H1 (cell line): ENCODE data around the gene CD59.

Source experiments
- CTCF ChIP-seq, 3 experiments: IDR thresholded peaks; 1 replicate in 2 of 3; 2 replicates in 1 of 3; pipeline versions ENCODE4 v1.5.1 to v1.6.1; 2011; ENCODE audit warnings: low read length in 3 of 3, mild to moderate bottlenecking in 3 of 3, inconsistent platforms in 2 of 3, low read depth in 1 of 3, moderate library complexity in 1 of 3; ENCODE audit not compliant: insufficient read depth in 1 of 3; ENCODE audit errors: control extremely low read depth in 1 of 3
- EGR1 ChIP-seq: IDR thresholded peaks from 2 replicates; pipeline ENCODE4 v1.6.1; 2011; ENCODE audit warnings: low read depth, low read length, borderline replicate concordance
- EP300 ChIP-seq, 2 experiments: IDR thresholded peaks; 1 replicate in 1 of 2; 2 replicates in 1 of 2; pipeline ENCODE4 v1.6.1; 2011 to 2012; ENCODE audit warnings: low read depth in 2 of 2, low read length in 2 of 2, mild to moderate bottlenecking in 2 of 2, borderline replicate concordance in 1 of 2, inconsistent platforms in 1 of 2, moderate library complexity in 1 of 2
- GABPA ChIP-seq: IDR thresholded peaks from 2 replicates; pipeline ENCODE4 v1.6.1; 2011; ENCODE audit warnings: mild to moderate bottlenecking, low read length, moderate library complexity, borderline replicate concordance; ENCODE audit not compliant: insufficient read depth
- GTF2F1 ChIP-seq: IDR thresholded peaks from 2 replicates; pipeline ENCODE4 v1.6.1; 2012; ENCODE audit warnings: low read depth, low read length, improper control_type of control experiment, borderline replicate concordance
- JUN ChIP-seq: IDR thresholded peaks from 2 replicates; pipeline ENCODE4 v1.6.1; 2011; ENCODE audit warnings: low read depth, mild to moderate bottlenecking, improper control_type of control experiment, low read length
- POLR2A ChIP-seq, 2 experiments: IDR thresholded peaks; 1 replicate in 1 of 2; 2 replicates in 1 of 2; pipeline ENCODE4 v1.6.1; 2011; ENCODE audit warnings: low read depth in 2 of 2, low read length in 2 of 2, mild to moderate bottlenecking in 2 of 2; ENCODE audit errors: control extremely low read depth in 1 of 2
- POLR2AphosphoS5 ChIP-seq: IDR thresholded peaks from 2 replicates; pipeline ENCODE4 v1.6.1; 2011; ENCODE audit warnings: low read depth, low read length
- POU5F1 ChIP-seq: IDR thresholded peaks from 2 replicates; pipeline ENCODE4 v1.6.1; 2011; ENCODE audit warnings: low read depth, mild to moderate bottlenecking, low read length, moderate library complexity
- RFX5 ChIP-seq: IDR thresholded peaks from 2 replicates; pipeline ENCODE4 v1.6.1; 2011; ENCODE audit warnings: low read depth, low read length, improper control_type of control experiment, borderline replicate concordance
- SP4 ChIP-seq: IDR thresholded peaks from 2 replicates; pipeline ENCODE4 v1.6.1; 2012; ENCODE audit warnings: low read length, inconsistent platforms
- TF ChIP-seq, protein P1 (sequence below): IDR thresholded peaks from 2 replicates; pipeline ENCODE4 v1.6.1; 2012; ENCODE audit warnings: inconsistent platforms

DNA sequence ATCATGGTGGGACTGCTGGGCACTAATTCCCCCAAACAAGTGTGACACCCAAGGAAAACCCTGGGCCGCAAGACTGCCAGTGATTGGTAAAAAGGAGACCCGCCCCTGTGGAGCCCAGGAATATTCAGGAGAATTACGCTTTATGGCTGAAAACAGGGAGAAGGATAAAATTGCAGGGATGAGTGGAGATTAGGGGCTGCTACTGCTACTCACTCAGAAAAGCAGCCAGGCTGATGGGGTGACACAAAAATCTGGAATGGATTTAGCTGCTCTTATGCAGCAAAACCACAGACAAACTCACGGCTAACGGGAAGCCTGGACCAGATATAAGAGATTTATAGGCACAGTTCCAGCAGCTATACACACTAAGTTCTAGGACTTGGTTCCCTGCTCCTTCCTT is 42.5 kb upstream of the CD59 start:
- TF ChIP-seq GABPA = no peak
- no peak for TF ChIP-seq RFX5
- no peak for TF ChIP-seq JUN
- TF ChIP-seq CTCF (IDR thresholded peaks at IDR 0.05; ENCODE audit: control extremely low read depth in 1 of 3, insufficient read depth in 1 of 3, low read depth in 1 of 3, low read length in 3 of 3) = no peak
- no peak for TF ChIP-seq POLR2A (IDR thresholded peaks at IDR 0.05; ENCODE audit: control extremely low read depth in 1 of 2, low read depth in 2 of 2, low read length in 2 of 2)
- no peak for TF ChIP-seq EGR1
- TF ChIP-seq EP300 (IDR thresholded peaks at IDR 0.05; ENCODE audit: borderline replicate concordance in 1 of 2, low read depth in 2 of 2, low read length in 2 of 2) = no peak
- TF ChIP-seq POU5F1 = no peak
- TF ChIP-seq POLR2AphosphoS5 = no peak
- TF ChIP-seq GTF2F1 = no peak
- TF ChIP-seq, protein P1, sequence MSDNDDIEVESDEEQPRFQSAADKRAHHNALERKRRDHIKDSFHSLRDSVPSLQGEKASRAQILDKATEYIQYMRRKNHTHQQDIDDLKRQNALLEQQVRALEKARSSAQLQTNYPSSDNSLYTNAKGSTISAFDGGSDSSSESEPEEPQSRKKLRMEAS = no peak
- TF ChIP-seq SP4 = no peak
